OCI-LY3 (cell line): ENCODE data around the gene TAPT1.
"Not testable (repeated sequence)": the region's sequence is repeated elsewhere in the genome, so short reads cannot be mapped to it uniquely, and the experiment has no call there.

Source experiments
- H2AFZ ChIP-seq: fragments of 200-600, 300-600 bp; shearing (Covaris generic); 2 replicates; pipeline ENCODE4 v1.6.0; 2014; ENCODE audit warnings: antibody characterized with exemption, low read depth, low read length
- H3K27ac ChIP-seq: fragments of 200-600, 300-600 bp; sonication (generic); 2 replicates; pipeline ENCODE4 v1.5.1; 2014; ENCODE audit warnings: mild to moderate bottlenecking, low read length, moderate library complexity, mixed read lengths
- H3K27me3 ChIP-seq: fragments of 200-600, 300-600 bp; sonication (generic); 2 replicates; pipeline ENCODE4 v1.6.1; 2014; ENCODE audit warnings: low read depth, low read length, mixed read lengths
- H3K36me3 ChIP-seq: fragments of 200-600, 300-600 bp; sonication (generic); replicated peaks from 2 replicates; pipeline ENCODE3; 2014; ENCODE audit warnings: low read depth, low read length, mixed read lengths
- H3K4me1 ChIP-seq: fragments of 300-600, 200-600 bp; sonication (generic); 2 replicates; pipeline ENCODE4 v1.6.1; 2014; ENCODE audit warnings: low read length, mixed read lengths
- H3K4me2 ChIP-seq: fragments of 200-600, 300-600 bp; sonication (generic); 2 replicates; pipeline ENCODE4 v1.6.1; 2014; ENCODE audit warnings: low read length, mixed read lengths
- H3K4me3 ChIP-seq: fragments of 300-600, 200-600 bp; sonication (generic); 2 replicates; pipeline ENCODE4 v1.5.1; 2014; ENCODE audit warnings: antibody characterized with exemption, mild to moderate bottlenecking, low read length, moderate library complexity
- H3K79me2 ChIP-seq: fragments of 300-600, 200-600 bp; shearing (Covaris generic); 2 replicates; pipeline ENCODE4 v1.6.1; 2014; ENCODE audit warnings: mild to moderate bottlenecking, low read length, mixed read lengths
- H3K9ac ChIP-seq: fragments of 300-600, 200-600 bp; shearing (Covaris generic); 2 replicates; pipeline ENCODE4 v1.6.0; 2014; ENCODE audit warnings: mild to moderate bottlenecking, low read length, moderate library complexity
- H3K9me3 ChIP-seq: fragments of 200-600, 300-600 bp; shearing (Covaris generic); 2 replicates; pipeline ENCODE4 v1.6.1; 2014; ENCODE audit warnings: low read length, mixed read lengths; ENCODE audit not compliant: insufficient read depth
- H4K20me1 ChIP-seq: fragments of 200-600, 300-600 bp; sonication (generic); 2 replicates; pipeline ENCODE4 v1.6.1; 2016; ENCODE audit warnings: low read length, mixed read lengths; ENCODE audit not compliant: insufficient read depth
- EZH2phosphoT487 ChIP-seq: fragments of 200-600 bp; shearing (Covaris generic); IDR thresholded peaks from 2 replicates; pipeline ENCODE4 v1.6.1; 2018; ENCODE audit warnings: antibody characterized with exemption, mixed run types, low read depth
- TF ChIP-seq, protein P1 (sequence below): fragments of 200-600, 300-600 bp; sonication (generic); IDR thresholded peaks from 2 replicates; pipeline ENCODE4 v1.5.1; 2014; ENCODE audit warnings: antibody characterized with exemption, low read length, low read depth

Gene TAPT1

DNA sequence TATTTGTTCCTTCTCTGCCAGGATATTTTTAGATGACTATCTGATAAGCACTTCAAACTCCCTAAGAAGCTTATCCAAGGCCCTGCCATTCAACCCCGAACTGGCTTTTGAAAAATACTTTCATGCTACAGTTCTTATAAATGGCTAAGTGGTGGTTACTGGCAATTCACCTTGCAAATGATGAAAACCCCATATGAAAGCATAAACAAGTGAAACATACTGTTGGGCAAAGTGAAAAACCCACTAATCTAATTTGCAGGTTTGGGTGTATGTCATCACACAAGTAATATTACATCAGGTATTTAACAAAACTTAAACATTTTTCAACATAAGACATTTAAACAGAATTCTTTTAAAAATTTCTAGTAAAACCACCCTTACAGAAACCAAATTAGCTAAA is 31.1 kb downstream of the TAPT1 start:
- Histone ChIP-seq H3K36me3 (no peaks in the 10 kb centered on the region), H3K27me3 (no peaks in the 10 kb centered on the region), H3K4me2 (no peak overlapping the region), H4K20me1 (0 out of 2 replicates have a peak, but pooled peaks cover 4% of the 10 kb centered on the region), H3K9ac (no peak overlapping the region), H3K9me3 (no peaks in the 10 kb centered on the region), H3K4me1 (peaks cover 8% of the 10 kb centered on the region), H3K79me2 (no peaks in the 10 kb centered on the region), H3K27ac (no peak overlapping the region), H3K4me3 (no peak overlapping the region), H2AFZ (no peak overlapping the region)
- TF ChIP-seq, protein P1, sequence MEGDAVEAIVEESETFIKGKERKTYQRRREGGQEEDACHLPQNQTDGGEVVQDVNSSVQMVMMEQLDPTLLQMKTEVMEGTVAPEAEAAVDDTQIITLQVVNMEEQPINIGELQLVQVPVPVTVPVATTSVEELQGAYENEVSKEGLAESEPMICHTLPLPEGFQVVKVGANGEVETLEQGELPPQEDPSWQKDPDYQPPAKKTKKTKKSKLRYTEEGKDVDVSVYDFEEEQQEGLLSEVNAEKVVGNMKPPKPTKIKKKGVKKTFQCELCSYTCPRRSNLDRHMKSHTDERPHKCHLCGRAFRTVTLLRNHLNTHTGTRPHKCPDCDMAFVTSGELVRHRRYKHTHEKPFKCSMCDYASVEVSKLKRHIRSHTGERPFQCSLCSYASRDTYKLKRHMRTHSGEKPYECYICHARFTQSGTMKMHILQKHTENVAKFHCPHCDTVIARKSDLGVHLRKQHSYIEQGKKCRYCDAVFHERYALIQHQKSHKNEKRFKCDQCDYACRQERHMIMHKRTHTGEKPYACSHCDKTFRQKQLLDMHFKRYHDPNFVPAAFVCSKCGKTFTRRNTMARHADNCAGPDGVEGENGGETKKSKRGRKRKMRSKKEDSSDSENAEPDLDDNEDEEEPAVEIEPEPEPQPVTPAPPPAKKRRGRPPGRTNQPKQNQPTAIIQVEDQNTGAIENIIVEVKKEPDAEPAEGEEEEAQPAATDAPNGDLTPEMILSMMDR: no peak
- TF ChIP-seq EZH2phosphoT487: no peak

DNA sequence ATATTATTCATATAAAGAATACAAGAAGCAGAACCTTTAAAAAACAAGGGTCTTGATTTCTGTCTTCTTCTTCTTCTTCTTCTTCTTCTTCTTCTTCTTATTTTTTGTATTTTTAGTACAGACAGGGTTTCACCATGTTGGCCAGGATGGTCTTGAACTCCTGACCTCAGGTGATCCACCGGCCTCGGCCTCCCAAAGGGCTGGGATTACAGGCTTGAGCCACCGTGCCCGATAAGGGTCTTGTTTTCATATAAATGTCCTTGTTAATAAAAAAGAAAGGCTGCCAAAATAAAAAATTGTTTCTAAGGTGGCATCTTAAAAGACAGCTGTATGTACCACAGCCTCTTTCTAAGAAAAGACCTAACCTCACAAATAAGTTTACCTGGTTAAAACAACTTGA is 31.5 kb downstream of the TAPT1 start:
- not testable (repeated sequence) for H3K9me3 ChIP-seq, H3K9ac ChIP-seq, H3K4me3 ChIP-seq, H3K4me2 ChIP-seq, H3K79me2 ChIP-seq, H3K4me1 ChIP-seq, H3K36me3 ChIP-seq, H4K20me1 ChIP-seq, H2AFZ ChIP-seq, H3K27ac ChIP-seq, H3K27me3 ChIP-seq

DNA sequence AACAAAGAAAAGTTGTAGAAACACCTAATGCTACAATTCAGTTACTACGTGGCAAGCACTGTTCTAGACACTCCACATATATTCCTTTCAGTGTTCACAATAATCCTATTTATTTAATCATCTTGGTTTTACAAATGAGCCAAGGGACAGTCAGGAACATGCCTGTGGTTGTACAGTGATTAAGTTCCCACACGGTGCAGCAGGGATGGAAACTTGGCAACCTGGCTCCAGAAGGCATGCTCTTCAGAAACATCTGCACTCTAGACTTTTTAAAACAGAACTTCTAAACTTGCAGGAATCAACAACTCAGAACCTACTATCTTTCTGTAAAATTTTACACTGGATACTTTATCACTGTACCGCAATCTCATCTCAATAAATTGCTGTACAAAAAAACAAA is 32.1 kb downstream of the TAPT1 start:
- Histone ChIP-seq H3K4me3 (no peak overlapping the region), H3K27me3 (no peaks in the 10 kb centered on the region), H3K9ac (no peak overlapping the region), H3K27ac (no peak overlapping the region), H3K9me3 (no peaks in the 10 kb centered on the region), H3K4me2 (no peak overlapping the region), H3K36me3 (peaks cover 2% of the 10 kb centered on the region), H2AFZ (no peak overlapping the region), H3K4me1 (peaks cover 8% of the 10 kb centered on the region), H4K20me1 (0 out of 2 replicates have a peak, but pooled peaks cover 4% of the 10 kb centered on the region), H3K79me2 (no peaks in the 10 kb centered on the region)
- TF ChIP-seq, protein P1: no peak
- no peak for TF ChIP-seq EZH2phosphoT487

DNA sequence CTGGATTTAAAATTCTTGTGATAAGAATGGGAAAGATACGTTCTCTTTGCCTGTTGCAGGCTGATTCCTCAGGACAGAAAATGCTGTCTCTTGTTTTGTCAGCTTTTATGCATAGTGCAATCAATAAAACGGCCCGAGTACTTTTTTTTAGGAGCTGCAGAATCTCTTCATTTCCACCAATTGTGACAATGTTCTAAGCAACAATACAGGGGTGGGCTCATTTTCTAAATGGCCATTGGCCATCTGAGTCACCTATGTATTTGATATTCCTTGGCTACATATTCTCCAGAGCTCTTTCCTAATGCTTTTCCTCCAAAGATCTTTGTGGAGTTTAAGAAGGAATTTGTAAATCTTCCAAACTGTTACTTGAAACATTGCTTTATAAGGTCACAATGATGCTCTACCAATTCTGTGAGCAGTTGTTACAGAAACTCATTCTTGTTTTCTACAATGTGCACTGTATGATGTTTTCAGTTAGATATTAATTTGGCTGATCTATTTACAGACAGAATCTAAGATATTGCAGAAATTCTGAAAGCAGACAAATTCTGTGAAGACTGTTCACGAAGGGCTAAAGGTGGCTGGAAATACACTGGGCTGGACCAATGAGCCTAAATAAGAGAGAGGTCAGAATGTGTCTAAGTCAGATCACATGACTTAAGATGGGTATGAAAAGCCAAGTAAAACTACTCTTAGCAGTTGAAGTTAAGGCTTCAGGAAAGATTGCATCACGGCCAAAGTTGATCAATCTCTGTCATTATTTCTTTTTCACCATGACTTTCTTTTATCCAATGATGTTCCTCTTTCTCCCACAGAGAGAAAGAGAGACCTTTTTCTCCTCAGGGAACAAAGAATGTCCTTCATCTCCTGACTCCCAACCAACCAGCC is 33.4 kb downstream of the TAPT1 start:
- H4K20me1 ChIP-seq: 0 out of 2 replicates have a peak, but pooled peaks cover 4% of the 10 kb centered on the region
- peaks cover 8% of the 10 kb centered on the region for H3K4me1 ChIP-seq
- H3K9me3 ChIP-seq: no peaks in the 10 kb centered on the region
- H3K79me2 ChIP-seq: no peaks in the 10 kb centered on the region
- TF ChIP-seq, protein P1: no peak
- TF ChIP-seq EZH2phosphoT487: no peak
- no peak overlapping the region for H3K27ac ChIP-seq
- H3K4me2 ChIP-seq: no peak overlapping the region
- no peak overlapping the region for H2AFZ ChIP-seq
- no peak overlapping the region for H3K9ac ChIP-seq
- H3K4me3 ChIP-seq: no peak overlapping the region
- peaks cover 2% of the 10 kb centered on the region for H3K36me3 ChIP-seq
- H3K27me3 ChIP-seq: no peaks in the 10 kb centered on the region
